HEK293 (cell line): ENCODE measurements around the gene TANC1.

Source experiments
- CTCF ChIA-PET: fragments of 350-600 bp; formaldehyde crosslinking; extraction: SDS; loops from one replicate; lab custom pipeline; 2021; ENCODE audit warnings: antibody characterized with exemption; lab: Yijun Ruan, JAX
- POLR2A ChIA-PET: fragments of 300-600 bp; formaldehyde crosslinking; extraction: SDS; loops from one replicate; lab custom pipeline; 2020; ENCODE audit warnings: antibody characterized with exemption, inconsistent platforms; lab: Yijun Ruan, JAX
- H3K27ac ChIP-seq: fragments of 200-500 bp; sonication (Bioruptor generic); 2 replicates; pipeline ENCODE4 v1.5.1; 2014; ENCODE audit warnings: low read depth, low read length, control low read depth, inconsistent platforms; ENCODE audit errors: extremely low read depth
- H3K36me3 ChIP-seq, 2 experiments: fragments of 200-500 bp in 1 of 2; sonication (Bioruptor generic) in 1 of 2; 1 replicate in 1 of 2; 2 replicates in 1 of 2; pipeline ENCODE4 v1.5.1; 2014 to 2017; ENCODE audit warnings: inconsistent platforms in 2 of 2, low read length in 2 of 2; ENCODE audit not compliant: control insufficient read depth in 2 of 2, insufficient read depth in 1 of 2
- H3K4me1 ChIP-seq: fragments of 200-500 bp; sonication (Bioruptor generic); 2 replicates; pipeline ENCODE4 v1.5.1; 2014; ENCODE audit warnings: mild to moderate bottlenecking, low read length, inconsistent platforms; ENCODE audit not compliant: control insufficient read depth, insufficient read depth
- H3K4me3 ChIP-seq: 2 replicates; pipeline ENCODE4 v1.5.1; 2011; ENCODE audit warnings: low read depth, mild to moderate bottlenecking, control low read depth, low read length, moderate library complexity
- H3K9me3 ChIP-seq: fragments of 200-500 bp; sonication (Bioruptor generic); 2 replicates; pipeline ENCODE4 v1.5.1; 2014; ENCODE audit warnings: low read depth, low read length, inconsistent platforms; ENCODE audit not compliant: control insufficient read depth, insufficient read depth
- GLI4 ChIP-seq: fragments of 450-650 bp; formaldehyde crosslinking; IDR thresholded peaks from 2 replicates; pipeline ENCODE4 v1.5.1; 2016; ENCODE audit warnings: missing biosample characterization, missing genetic modification characterization
- SP7 ChIP-seq: fragments of 450-650 bp; formaldehyde crosslinking; IDR thresholded peaks from 2 replicates; pipeline ENCODE4 v1.5.1; 2016; ENCODE audit warnings: missing biosample characterization, missing genetic modification characterization
- WT1 ChIP-seq: fragments of 450-650 bp; formaldehyde crosslinking; IDR thresholded peaks from 2 replicates; pipeline ENCODE4 v1.5.1; 2016; ENCODE audit warnings: missing biosample characterization, missing genetic modification characterization
- ZBTB8A ChIP-seq: fragments of 450-650 bp; formaldehyde crosslinking; IDR thresholded peaks from 2 replicates; pipeline ENCODE4 v1.5.1; 2016; ENCODE audit warnings: missing biosample characterization, missing genetic modification characterization
- ZFP37 ChIP-seq: fragments of 450-650 bp; formaldehyde crosslinking; IDR thresholded peaks from 2 replicates; pipeline ENCODE4 v1.5.1; 2016; ENCODE audit warnings: missing biosample characterization, missing genetic modification characterization
- ZNF155 ChIP-seq: fragments of 450-650 bp; formaldehyde crosslinking; IDR thresholded peaks from 2 replicates; pipeline ENCODE4 v1.5.1; 2016; ENCODE audit warnings: missing biosample characterization, missing genetic modification characterization
- ZNF354C ChIP-seq: fragments of 450-650 bp; formaldehyde crosslinking; IDR thresholded peaks from 2 replicates; pipeline ENCODE4 v1.5.1; 2016; ENCODE audit warnings: missing biosample characterization, missing genetic modification characterization, low read depth, borderline replicate concordance
- ZNF501 ChIP-seq: fragments of 450-650 bp; formaldehyde crosslinking; IDR thresholded peaks from 2 replicates; pipeline ENCODE4 v1.5.1; 2016; ENCODE audit warnings: missing biosample characterization, missing genetic modification characterization
- ZNF560 ChIP-seq: fragments of 450-650 bp; formaldehyde crosslinking; IDR thresholded peaks from 2 replicates; pipeline ENCODE4 v1.5.1; 2017; ENCODE audit warnings: missing biosample characterization, missing genetic modification characterization, borderline replicate concordance
- ZNF600 ChIP-seq: fragments of 450-650 bp; formaldehyde crosslinking; IDR thresholded peaks from 2 replicates; pipeline ENCODE4 v1.5.1; 2016; ENCODE audit warnings: missing biosample characterization, missing genetic modification characterization
- ZNF629 ChIP-seq: fragments of 450-650 bp; formaldehyde crosslinking; IDR thresholded peaks from 2 replicates; pipeline ENCODE4 v1.5.1; 2017; ENCODE audit warnings: missing biosample characterization, missing genetic modification characterization
- ZNF670 ChIP-seq: fragments of 450-650 bp; formaldehyde crosslinking; IDR thresholded peaks from 2 replicates; pipeline ENCODE4 v1.5.1; 2016; ENCODE audit warnings: missing biosample characterization, missing genetic modification characterization, low read depth
- ZNF777 ChIP-seq: fragments of 450-650 bp; formaldehyde crosslinking; IDR thresholded peaks from 2 replicates; pipeline ENCODE4 v1.5.1; 2017; ENCODE audit warnings: missing biosample characterization, missing genetic modification characterization, borderline replicate concordance
- TF ChIP-seq, protein P1 (sequence below): fragments of 450-650 bp; formaldehyde crosslinking; IDR thresholded peaks from 2 replicates; pipeline ENCODE4 v1.5.1; 2016; ENCODE audit warnings: missing biosample characterization, missing genetic modification characterization
- TF ChIP-seq, protein P2 (sequence below): fragments of 450-650 bp; formaldehyde crosslinking; IDR thresholded peaks from 2 replicates; pipeline ENCODE4 v1.5.1; 2016; ENCODE audit warnings: missing biosample characterization, missing genetic modification characterization
- TF ChIP-seq, protein P3 (sequence below): sonication (generic); formaldehyde crosslinking; IDR thresholded peaks from 2 replicates; pipeline ENCODE4 v1.8.1; 2022; ENCODE audit warnings: mild to moderate bottlenecking, moderate library complexity, missing genetic modification reagents
- TF ChIP-seq, protein P4 (sequence below): IDR thresholded peaks from 2 replicates; pipeline ENCODE4 v1.6.1; 2011; ENCODE audit warnings: mild to moderate bottlenecking, low read depth, low read length, borderline replicate concordance
- TF ChIP-seq, protein P5 (sequence below): fragments of 450-650 bp; formaldehyde crosslinking; IDR thresholded peaks from 2 replicates; pipeline ENCODE4 v1.5.1; 2016; ENCODE audit warnings: missing biosample characterization, missing genetic modification characterization
- TF ChIP-seq, protein P6 (sequence below): fragments of 450-650 bp; formaldehyde crosslinking; IDR thresholded peaks from 2 replicates; pipeline ENCODE4 v1.5.1; 2016; ENCODE audit warnings: missing biosample characterization, missing genetic modification characterization

Gene TANC1

DNA sequence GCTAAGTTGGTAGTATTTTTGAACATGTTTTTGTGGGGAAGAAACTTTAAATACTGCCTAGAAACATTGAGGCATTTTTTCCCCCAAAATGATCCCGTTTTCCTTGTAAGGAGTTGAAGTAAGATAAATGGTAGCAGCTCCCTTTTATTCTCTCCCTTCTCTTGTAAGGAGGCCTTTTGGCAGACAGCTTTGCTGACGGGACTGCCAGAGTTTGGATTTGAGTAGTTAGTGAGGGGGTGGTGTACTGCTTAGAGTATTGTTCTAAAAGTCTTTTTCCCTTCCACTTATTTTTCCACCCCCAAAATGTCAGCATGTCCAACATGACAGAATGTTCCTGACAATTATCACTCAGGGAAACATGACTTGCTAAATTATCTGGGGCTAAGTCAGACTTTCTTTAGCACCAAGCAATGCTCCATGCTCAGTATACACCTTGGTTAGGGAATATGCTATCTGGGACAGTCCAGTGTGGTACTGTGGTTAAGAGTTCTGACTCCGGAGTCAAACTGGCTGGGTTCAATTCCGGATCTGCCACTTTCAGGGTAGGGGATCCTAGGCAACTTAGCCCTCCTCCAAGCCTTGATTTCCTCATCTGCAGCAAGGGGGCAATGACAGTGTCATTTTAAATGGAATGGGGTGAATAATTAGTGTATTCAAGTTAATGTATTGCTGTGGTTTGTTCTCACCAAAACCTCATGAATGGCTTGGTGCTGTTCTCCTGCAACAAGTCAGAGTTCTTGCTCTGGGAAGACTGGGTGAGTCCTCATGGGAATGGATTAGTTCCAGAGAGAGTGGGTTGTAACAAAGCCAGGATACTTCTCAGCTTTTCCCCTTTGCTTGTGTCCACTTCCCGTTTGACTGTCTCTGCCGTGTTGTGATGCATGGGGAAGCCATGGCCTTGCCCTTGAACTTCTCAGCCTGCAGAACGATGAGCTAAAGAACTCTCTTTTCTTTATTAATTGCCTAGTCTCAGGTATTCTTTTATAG is 116.2 kb downstream of the TANC1 start:
- CTCF ChIA-PET = interaction anchor here (0.6 to 1.6 kb wide), 3 partner anchors 20 to 43 kb away, joined by 3 to 4 read pairs (median 4); no protein-coding TSS in a partner anchor
- peaks cover 0 to 3% of the 10 kb centered on the region in 2 experiments; a peak in 1 of 3 replicates for H3K36me3 ChIP-seq
- H3K4me1 ChIP-seq = peaks cover 12% of the 10 kb centered on the region
- POLR2A ChIA-PET = no interaction called here
- no peak overlapping the region for H3K4me3 ChIP-seq
- no peak overlapping the region for H3K27ac ChIP-seq
- H3K9me3 ChIP-seq = no peaks in the 10 kb centered on the region
- TF ChIP-seq ZNF560 (tag by site-specific recombination) = no peak
- TF ChIP-seq ZNF600 (tag by site-specific recombination) = peak; percentile 31; the same call in 1 of the 2 replicates

DNA sequence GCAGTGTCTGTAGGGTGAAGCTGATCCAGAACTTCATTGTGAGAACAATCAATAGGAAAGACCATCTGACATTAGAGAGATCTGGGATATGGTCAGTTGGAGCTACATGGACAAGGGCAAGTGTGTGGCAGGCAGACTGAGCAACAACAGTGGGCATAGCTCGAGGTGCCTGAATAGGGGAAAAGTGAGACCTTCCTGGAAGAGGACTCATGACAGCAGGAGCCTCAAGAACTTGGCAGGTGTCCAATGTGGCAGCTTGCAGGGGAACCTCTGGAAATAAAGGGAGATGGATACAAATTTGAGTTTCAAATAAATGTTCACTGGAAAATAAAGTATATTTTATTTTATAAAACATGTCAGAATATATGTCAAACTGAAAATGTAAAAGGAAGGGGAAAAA is 117.9 kb downstream of the TANC1 start:
- no peak for TF ChIP-seq ZNF155 (tag by site-specific recombination)
- TF ChIP-seq, protein P1, sequence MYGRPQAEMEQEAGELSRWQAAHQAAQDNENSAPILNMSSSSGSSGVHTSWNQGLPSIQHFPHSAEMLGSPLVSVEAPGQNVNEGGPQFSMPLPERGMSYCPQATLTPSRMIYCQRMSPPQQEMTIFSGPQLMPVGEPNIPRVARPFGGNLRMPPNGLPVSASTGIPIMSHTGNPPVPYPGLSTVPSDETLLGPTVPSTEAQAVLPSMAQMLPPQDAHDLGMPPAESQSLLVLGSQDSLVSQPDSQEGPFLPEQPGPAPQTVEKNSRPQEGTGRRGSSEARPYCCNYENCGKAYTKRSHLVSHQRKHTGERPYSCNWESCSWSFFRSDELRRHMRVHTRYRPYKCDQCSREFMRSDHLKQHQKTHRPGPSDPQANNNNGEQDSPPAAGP (tag by site-specific recombination) = no peak
- peak; percentile 47; the same call in 1 of the 2 replicates for TF ChIP-seq ZNF600 (tag by site-specific recombination)
- TF ChIP-seq, protein P2, sequence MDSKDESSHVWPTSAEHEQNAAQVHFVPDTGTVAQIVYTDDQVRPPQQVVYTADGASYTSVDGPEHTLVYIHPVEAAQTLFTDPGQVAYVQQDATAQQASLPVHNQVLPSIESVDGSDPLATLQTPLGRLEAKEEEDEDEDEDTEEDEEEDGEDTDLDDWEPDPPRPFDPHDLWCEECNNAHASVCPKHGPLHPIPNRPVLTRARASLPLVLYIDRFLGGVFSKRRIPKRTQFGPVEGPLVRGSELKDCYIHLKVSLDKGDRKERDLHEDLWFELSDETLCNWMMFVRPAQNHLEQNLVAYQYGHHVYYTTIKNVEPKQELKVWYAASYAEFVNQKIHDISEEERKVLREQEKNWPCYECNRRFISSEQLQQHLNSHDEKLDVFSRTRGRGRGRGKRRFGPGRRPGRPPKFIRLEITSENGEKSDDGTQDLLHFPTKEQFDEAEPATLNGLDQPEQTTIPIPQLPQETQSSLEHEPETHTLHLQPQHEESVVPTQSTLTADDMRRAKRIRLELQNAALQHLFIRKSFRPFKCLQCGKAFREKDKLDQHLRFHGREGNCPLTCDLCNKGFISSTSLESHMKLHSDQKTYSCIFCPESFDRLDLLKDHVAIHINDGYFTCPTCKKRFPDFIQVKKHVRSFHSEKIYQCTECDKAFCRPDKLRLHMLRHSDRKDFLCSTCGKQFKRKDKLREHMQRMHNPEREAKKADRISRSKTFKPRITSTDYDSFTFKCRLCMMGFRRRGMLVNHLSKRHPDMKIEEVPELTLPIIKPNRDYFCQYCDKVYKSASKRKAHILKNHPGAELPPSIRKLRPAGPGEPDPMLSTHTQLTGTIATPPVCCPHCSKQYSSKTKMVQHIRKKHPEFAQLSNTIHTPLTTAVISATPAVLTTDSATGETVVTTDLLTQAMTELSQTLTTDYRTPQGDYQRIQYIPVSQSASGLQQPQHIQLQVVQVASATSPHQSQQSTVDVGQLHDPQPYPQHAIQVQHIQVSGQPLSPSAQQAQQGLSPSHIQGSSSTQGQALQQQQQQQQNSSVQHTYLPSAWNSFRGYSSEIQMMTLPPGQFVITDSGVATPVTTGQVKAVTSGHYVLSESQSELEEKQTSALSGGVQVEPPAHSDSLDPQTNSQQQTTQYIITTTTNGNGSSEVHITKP = peak; percentile 57
- 0 out of 2 replicates have a peak, but pooled peaks have one; percentile 16 for TF ChIP-seq ZBTB8A (tag by site-specific recombination)
- no peaks in the 10 kb centered on the region for H3K9me3 ChIP-seq
- ChIA-PET CTCF (interaction anchor here (0.6 to 1.1 kb wide), 3 partner anchors 33 to 1981 kb away, joined by 3 to 4 read pairs (median 3); no protein-coding TSS in a partner anchor), POLR2A (no interaction called here)
- peaks cover 0 to 7% of the 10 kb centered on the region in 2 experiments; a peak in 1 of 3 replicates for H3K36me3 ChIP-seq
- H3K4me1 ChIP-seq = peaks cover 17% of the 10 kb centered on the region
- H3K4me3 ChIP-seq = no peak overlapping the region
- H3K27ac ChIP-seq = no peak overlapping the region

DNA sequence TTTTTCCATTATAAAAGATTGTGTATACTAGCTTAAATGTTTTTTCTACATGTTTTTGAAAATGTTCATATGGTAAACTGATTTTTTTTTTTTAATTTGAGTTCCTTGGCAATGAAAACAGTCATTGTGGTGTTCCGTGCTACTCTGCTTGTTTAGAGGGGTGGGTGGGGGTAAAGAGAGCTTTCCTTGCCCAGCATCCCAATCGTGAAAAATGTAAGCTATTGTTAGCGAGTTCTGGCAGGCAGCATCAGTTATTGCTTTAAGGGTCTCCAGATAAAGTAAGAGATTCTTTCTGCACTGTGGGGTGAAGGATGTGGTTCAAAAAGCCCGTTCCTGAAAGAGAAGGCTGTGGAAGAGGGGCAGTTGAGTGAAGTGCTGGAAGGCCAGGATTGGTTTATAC is 118.4 kb downstream of the TANC1 start:
- ChIA-PET CTCF (interaction anchor here (0.6 to 1.1 kb wide), 3 partner anchors 32 to 1981 kb away, joined by 3 to 4 read pairs (median 4); no protein-coding TSS in a partner anchor), POLR2A (no interaction called here)
- Histone ChIP-seq H3K4me1 (peaks cover 21% of the 10 kb centered on the region), H3K36me3 (peaks cover 0 to 7% of the 10 kb centered on the region in 2 experiments; a peak in 1 of 3 replicates), H3K27ac (no peak overlapping the region), H3K9me3 (no peaks in the 10 kb centered on the region), H3K4me3 (no peak overlapping the region)
- TF ChIP-seq ZNF670 (tag by site-specific recombination) (no peak), WT1 (tag by site-specific recombination) (no peak), ZNF777 (tag by site-specific recombination) (no peak), GLI4 (tag by site-specific recombination) (no peak), ZNF354C (tag by site-specific recombination) (no peak), ZNF629 (tag by site-specific recombination) (no peak), ZNF501 (no peak), SP7 (tag by site-specific recombination) (no peak), ZFP37 (tag by site-specific recombination) (no peak)
- TF ChIP-seq, protein P3, sequence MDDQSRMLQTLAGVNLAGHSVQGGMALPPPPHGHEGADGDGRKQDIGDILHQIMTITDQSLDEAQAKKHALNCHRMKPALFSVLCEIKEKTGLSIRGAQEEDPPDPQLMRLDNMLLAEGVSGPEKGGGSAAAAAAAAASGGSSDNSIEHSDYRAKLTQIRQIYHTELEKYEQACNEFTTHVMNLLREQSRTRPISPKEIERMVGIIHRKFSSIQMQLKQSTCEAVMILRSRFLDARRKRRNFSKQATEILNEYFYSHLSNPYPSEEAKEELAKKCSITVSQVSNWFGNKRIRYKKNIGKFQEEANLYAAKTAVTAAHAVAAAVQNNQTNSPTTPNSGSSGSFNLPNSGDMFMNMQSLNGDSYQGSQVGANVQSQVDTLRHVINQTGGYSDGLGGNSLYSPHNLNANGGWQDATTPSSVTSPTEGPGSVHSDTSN = no peak
- TF ChIP-seq, protein P4, sequence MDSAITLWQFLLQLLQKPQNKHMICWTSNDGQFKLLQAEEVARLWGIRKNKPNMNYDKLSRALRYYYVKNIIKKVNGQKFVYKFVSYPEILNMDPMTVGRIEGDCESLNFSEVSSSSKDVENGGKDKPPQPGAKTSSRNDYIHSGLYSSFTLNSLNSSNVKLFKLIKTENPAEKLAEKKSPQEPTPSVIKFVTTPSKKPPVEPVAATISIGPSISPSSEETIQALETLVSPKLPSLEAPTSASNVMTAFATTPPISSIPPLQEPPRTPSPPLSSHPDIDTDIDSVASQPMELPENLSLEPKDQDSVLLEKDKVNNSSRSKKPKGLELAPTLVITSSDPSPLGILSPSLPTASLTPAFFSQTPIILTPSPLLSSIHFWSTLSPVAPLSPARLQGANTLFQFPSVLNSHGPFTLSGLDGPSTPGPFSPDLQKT = no peak
- TF ChIP-seq, protein P5, sequence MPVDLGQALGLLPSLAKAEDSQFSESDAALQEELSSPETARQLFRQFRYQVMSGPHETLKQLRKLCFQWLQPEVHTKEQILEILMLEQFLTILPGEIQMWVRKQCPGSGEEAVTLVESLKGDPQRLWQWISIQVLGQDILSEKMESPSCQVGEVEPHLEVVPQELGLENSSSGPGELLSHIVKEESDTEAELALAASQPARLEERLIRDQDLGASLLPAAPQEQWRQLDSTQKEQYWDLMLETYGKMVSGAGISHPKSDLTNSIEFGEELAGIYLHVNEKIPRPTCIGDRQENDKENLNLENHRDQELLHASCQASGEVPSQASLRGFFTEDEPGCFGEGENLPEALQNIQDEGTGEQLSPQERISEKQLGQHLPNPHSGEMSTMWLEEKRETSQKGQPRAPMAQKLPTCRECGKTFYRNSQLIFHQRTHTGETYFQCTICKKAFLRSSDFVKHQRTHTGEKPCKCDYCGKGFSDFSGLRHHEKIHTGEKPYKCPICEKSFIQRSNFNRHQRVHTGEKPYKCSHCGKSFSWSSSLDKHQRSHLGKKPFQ (tag by site-specific recombination) = no peak
- TF ChIP-seq, protein P6, sequence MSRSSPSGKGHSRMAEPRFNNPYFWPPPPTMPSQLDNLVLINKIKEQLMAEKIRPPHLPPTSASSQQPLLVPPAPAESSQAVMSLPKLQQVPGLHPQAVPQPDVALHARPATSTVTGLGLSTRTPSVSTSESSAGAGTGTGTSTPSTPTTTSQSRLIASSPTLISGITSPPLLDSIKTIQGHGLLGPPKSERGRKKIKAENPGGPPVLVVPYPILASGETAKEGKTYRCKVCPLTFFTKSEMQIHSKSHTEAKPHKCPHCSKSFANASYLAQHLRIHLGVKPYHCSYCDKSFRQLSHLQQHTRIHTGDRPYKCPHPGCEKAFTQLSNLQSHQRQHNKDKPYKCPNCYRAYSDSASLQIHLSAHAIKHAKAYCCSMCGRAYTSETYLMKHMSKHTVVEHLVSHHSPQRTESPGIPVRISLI = no peak
